Stimulated activated CD4-positive, alpha-beta T cell treated with anti-CD3 and anti-CD28 coated beads, Interleukin-15, amount 100 ng/mL, for 24 hours (primary cell): ENCODE data around the gene SPACA9.

ENCODE experiments used
- DNase-seq: peaks from one replicate; pipeline ENCODE4 v3.0.0-alpha.2; 2020

SPACA9 gene

DNA sequence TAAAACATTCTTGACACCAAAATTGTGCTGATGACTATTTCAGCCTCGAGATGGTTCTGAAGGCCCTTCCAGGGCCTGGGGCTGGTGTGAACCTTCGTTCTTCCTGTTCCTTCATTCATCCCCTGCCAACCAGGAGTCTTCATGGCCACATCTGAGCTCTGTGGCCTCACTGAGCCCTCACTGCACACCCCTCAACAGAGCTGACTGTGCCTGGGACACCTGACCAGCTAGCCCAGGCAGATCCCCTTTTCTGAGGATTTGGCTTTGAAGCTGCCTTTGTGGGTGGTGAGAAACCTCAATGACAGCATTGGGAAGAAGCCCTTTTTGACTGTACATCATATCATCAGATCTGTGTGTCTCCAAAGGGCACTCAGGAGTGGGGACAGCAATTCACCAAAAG is 14.4 kb upstream of the SPACA9 start:
- no peak for DNase-seq

DNA sequence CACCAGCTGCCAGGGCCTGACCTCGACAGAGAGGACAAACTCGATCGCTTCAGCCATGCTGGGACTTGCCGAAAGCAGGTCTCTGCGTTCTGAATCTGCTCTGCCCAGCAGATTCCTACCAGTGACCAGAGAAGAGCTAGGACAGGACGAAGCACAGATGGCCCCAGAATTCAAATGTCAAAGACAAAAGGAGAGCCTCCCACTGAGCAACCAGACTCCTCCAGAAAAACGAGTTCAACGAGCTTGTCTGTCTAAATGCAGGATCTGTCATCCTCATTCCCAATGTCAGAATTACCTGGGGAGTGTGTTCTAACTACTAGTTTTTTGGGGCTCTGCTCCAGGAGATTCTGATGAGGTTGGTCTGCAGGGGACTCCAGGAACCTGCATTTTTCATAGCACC is 14.0 kb upstream of the SPACA9 start:
- DNase-seq = no peak

DNA sequence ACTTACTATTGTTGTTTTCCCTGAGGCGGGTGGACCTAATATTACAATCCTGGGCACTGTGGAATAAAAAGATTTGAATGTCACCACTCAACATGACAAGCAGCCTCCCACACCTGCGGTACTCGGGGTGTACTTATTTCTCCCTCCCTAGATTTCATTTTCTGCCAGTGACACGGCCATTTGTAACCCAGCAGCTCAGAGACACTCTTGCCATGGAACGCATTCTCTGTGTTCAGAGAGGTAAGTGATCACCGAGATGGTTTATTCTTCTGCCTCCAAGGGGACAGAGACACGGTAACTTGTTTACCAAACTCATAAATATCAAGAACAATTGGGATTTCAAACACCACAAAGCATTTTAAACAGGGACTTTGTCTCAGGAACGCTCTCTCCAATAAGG is 11.8 kb upstream of the SPACA9 start:
- no peak for DNase-seq

DNA sequence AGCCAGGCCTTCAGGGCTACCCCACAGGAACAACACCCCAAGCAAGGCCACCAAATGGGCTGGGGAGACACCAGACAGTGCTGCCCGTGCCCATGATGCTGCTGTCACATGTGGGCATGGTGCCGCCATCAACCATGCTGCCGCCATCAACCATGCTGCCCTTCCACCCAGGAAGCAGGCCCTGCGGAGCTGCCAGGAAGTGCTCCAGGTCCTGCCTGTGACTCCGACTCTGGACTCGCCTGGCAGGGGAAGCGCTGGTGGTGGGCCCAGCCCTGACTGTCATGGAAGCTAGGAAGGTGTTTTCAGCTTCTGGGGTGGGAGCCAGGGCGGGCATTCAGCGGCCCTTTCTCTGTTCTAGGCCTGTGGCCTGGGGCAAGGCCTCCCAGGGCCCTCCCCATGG is 9.4 kb upstream of the SPACA9 start:
- no peak for DNase-seq

DNA sequence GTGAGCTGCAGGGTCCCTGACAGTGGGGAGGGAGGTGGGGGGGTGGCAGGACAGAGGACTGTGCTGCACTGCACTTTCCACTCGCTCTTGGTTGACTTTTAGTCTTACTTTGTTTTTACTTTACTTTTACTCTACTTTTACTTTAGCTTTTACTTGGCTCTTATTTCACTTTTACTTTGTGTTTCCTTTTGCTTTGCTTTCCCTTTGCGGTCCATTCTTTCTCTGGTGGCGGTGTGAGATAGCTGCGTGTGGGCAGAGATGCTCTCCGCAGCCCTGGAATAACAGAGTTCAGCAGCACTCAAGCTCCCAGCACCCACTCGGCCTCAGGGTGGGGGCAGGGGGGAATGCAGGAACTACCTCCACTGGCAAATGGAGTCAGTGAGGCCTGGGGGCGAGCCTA is 5.3 kb upstream of the SPACA9 start:
- peak; percentile 35 for DNase-seq

DNA sequence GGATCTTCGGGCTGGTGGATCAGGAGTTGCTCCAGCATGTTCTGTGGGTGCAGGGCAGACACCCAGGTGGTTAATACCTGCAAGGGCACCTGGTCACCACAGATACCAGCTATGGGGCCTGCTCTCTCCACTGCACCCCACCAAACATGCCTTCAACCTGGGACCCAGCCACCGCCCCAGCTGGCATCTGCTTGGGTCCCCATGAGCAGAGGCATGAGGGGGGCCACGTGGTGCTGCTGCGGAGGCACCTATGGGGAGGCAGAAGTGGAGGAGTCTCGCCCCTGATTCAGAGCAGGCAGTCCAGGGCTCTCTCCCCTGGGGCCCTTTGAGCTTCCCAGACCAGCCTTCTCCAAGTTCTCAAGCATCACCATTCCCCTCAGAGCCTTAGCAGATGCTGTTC is 3.5 kb upstream of the SPACA9 start:
- no peak for DNase-seq

DNA sequence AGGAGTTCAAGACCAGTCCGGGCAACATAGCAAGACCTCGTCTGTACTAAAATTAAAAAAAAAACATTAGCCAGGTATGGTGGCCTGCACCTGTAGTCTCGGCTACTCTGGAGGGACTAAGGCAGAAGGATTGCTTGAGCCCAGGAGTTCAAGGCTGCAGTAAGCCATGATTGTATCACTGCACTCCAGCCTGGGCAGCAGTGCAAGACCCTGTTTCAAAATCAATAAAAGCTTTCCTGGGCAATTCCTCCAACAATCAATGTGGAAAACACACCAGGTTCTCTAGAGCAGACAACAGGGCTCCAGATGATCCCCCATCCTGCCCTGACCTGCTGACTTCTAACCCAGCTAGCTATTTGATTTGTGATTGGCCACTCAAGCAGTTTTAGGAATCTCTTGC is 1.8 kb upstream of the SPACA9 start:
- no peak for DNase-seq

DNA sequence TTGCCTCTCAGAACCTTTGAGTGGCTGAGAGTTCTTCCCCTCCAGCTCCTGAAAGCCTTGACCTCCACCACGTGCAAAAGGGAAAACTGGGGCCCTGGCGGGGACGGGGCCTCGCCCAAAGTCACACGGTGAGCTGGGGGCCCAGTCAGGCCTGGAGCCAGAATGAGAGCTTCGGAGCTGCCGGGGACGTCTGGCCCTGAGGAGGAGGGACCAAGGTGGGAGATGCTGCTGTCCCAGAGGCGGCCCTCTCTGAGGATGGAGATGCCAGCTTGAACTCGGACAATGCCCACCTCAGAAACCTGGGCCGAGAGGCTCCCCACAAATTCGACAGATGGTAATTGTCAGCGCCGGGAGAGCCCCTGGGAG is 1.3 kb upstream of the SPACA9 start:
- no peak for DNase-seq

DNA sequence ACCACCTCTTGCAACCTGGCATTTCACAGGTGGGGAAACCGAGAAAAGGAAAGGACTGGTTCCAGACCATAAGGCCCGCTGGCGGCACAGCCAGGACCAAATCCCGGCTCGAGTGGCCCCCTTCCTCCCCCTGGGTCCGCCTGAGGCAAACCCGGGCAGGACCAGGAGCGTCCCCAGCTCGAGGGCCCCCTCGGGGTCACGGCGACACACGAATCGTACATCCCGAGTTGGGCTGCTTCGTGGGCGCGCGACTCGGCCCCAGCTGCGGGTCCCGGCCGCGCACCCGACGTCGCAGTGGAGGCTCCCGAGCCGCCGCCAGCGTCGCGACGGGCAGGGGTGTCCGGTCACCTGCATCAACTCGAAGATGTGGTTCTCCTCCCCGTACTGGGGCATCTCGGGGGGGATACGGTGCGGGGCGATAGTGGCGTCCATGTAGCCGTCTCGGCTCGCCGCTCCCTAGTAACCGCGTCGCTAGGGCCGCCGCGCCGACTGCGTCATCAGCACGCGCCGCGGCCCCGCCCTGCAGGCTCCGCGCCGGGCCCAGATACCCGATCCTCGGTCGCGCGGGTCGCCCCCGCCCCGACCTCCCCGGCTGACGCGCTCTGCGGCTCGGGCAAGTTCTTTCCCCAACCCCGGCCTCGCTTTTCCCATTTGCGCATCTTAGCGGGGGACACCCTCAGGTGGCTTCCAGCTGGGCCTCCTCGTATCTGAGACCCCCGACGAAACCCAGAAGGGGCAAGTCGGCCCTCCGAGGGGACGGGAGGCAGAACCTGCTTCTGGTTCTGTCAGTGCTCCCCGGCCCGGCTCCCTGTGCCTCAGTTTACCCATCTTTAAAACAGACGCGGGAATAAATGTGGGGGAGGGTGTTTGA is 639 bp upstream of the SPACA9 start, which contains the start of gene AK8:
Gene AK8 (minus strand): TSS at position 461 of the 871 bp plus-strand sequence. CDS start 29 bp downstream, at position 432.
- DNase-seq = peak; percentile 81

DNA sequence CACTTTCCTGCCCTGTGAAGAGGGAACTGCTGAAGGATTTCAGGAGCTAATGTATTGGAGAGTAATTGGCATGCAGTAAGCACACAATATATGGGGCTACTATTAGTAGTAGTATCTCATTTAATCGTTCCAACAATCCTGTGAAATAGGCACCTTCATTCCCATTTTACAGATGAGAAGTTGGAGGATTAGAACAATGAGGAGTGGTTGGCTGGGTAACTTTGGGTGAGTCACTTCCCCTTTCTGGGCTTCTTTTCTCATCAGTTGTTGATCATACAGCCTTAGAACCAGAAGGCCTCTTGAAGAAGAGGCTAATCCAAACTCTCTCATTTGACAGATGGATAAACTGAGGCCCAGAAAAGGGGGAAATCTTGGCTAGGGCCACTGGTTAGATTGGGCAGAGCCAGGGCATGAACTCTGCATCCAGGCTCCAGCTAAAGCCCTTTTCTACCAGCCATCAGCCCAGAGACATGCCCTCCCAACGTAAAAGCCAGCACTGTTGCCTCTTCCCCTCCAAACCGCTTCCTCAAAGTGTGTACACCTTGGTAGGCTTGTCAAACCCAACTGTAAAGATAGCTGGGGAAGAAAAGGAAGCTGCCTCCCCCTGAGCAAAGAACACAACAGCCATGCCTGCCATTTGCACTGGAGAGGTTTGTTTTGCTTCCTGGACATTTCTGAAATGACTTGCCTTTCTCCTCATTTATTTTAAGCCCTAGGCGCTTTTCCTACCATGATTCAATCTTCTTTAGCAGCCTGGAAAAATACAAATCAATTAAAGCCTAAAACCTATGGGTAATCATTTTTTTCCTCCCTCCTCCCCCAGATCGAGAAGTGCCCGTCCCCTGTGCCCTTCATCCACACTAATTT is 992 bp downstream of the SPACA9 start:
- no peak for DNase-seq

DNA sequence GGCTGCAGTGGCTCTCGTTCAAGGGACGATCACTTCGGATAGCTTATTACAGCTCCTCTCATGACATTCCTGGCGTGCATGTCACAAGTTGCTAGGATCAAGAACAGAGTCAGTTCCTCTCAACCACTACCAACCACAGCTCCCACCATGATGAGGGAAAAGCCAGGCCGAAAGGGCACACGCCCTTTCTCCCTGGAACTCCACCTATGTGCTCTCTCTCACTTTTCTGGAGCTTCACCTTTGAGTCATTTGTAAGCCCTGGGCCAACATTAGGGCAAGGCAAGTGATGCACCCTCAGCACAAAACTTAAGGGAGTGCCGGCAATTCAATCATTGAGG is 1.6 kb downstream of the SPACA9 start:
- no peak for DNase-seq

DNA sequence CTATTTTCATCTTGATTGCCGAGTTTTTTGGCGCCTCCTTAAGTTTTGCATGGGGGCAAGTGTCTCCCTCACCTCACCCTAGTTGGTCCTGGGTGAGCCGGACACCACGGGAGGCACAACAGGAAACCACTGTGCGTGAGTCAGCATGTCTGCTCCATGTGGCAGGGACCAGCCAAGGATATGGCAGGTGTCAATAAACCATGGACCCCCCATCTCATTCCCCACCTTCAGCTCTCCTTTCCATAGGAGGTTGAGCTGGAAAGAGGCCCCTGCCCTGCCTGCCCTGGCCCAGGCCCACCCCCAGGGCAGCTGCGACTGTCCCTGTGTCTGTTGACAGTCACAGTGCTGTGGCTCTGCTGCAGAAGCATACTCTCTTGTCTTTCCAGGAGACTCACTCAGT is 3.1 kb downstream of the SPACA9 start:
- DNase-seq = no peak

DNA sequence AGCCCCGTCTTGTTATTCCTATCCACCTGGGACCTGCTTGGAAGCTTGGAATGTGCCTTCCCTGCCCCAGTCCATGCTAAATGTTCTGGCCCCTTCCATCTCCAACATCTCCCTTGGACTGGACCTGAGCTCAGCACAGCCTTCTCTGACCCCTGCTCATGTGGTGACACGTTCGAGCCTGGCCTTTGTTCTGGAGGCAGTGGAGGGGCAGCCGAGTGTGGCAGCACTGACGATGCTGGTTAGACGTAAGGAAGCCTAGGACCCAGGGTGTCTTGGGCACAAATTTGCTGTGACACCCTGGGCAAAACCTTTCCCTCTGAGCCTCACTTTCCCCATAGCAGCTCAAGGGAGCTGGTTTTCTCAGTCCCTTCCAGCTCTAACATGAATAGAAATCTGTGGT is 3.9 kb downstream of the SPACA9 start:
- DNase-seq = no peak

DNA sequence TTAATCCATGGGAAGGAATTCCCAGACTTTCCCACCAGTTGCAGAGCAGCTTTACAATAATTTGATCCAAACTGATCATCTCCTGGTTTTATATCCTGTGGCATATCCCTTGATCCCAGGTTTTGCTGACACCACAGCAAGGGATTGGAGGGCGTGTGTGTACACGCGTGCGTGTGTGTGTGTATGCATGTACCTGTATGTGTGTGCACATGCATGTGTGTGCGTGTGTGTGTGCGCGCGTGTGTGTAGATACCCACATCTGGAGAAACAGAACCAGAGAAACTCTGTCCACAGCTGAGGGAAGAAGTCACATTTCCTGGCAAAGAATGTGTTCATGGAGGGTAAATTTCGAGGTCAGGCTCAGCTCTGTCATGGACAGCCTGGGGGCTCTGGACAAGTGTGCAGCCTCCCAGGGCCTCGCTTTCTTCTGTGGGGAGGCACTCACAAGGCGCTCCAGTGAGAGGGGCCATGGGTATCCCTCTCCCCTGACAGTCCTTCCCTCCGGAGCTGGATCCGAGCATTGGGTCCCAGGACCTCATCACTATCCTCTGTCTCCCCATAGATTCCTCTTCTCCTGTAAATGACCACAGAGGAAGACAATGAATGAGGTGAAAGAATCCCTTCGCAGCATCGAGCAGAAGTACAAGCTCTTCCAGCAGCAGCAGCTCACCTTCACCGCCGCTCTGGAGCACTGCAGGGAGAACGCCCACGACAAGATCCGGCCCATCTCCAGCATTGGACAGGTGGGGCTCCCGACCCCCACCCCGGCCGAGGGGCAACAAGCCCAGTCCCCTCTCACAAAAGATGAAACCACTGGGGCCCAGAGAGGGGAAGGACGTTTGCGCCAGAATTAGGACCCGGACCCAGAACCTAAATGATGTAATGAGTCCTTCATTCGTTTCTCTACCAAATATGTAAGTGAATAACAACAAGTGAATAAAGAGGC is 4.9 kb downstream of the SPACA9 start:
- DNase-seq = no peak

DNA sequence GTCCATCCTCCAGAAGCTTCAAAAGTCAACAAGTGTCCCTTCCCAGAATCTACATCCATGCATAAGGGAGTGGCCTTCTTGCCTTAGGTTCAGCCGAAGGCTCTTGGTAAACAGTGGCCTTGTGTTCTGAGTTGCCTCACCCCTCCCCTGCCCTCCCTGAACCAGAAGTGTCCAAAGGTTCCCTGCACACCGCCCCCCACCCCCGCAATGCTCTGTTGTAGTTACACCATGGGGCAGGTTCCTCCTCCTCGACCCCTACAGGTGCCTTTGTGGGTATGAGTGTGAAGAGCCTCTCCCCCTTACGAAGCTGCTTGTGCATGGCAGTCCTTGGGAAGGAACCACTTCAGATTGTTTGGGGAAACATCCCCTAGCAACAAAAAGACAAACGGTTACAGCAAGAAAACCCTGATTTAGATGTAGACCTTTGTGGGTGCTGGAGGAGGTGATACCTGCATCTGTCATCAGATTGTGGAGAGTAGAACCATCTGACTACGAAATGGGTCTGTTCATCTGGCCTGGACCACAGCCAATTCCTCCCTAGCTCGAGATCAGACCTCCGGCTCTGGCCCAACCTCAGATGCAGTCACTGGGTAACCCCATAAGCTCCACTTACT is 7.1 kb downstream of the SPACA9 start:
- DNase-seq = no peak

DNA sequence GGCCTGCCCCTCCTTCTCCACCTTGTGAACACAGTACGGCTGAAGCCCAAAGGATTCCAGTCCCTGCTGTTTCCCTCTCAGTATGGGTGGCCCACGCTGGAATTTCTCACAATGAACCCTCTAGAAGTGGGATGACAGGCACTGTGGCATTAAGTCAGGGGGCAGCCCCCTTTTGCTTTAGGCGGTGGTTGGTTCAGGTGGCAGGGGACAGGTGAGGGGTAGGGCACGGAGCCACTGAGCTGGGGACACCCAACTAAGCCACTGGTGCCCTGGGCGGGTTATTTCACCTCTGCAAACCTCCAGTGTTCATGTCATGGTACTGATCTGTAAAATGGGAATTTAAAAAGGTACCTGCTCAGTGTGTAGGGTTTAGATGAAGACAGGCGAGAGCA is 7.6 kb downstream of the SPACA9 start:
- no peak for DNase-seq

DNA sequence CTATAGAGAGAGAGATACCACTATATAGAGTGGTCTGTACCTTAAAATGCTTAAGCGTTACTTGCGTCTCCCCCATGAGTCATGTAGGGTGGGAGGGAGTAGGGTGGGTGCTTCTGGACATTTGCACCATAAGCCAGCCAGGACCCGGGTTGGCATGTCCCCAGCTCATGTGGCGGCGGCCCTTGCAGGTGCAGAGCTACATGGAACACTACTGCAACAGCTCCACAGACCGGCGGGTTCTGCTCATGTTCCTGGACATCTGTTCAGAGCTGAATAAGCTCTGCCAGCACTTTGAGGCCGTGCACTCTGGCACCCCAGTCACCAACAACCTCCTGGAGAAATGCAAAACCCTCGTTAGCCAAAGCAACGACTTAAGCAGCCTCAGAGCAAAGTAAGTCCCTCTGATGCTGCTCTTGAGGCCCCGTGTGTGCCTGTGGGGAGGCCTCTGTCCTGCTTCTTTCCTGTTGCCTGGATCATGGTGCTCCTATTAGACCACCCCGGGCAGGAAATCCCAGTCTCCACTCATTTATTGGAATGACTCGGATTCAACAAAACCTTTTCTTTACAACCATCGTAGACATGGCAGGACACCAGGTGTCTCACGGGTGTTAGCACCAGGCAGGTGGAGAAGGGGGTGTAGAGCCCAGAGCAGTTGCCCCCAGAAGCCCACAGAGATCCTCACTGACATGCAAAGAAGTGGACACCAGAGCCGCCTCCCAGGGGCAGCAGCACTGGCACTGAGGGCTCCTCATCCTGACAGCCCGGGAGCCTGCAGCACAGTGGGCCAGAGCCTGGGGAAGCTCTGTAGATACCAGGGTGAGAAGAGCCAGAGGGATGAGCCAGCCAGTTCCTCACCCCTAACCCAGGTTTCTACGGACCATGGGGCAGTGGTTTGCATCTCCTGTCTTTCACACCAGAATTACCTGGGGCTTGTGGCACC is 8.8 kb downstream of the SPACA9 start:
- no peak for DNase-seq

DNA sequence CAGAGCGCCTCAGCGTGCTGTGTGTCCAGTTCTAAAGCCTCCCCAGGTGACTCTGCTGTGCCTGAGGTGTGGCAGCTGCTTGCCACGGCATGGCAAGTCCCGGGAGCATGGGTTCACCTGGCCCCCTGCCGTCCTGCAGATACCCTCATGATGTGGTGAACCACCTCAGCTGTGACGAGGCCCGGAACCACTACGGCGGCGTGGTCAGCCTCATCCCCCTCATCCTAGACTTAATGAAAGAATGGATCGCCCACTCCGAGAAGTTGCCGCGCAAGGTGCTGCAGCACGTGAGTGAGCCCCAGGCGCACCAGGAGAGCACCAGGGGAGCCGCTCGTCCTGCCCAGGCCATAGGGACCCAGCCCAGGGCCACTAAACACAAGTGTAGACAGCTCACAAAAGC is 9.5 kb downstream of the SPACA9 start:
- no peak for DNase-seq

DNA sequence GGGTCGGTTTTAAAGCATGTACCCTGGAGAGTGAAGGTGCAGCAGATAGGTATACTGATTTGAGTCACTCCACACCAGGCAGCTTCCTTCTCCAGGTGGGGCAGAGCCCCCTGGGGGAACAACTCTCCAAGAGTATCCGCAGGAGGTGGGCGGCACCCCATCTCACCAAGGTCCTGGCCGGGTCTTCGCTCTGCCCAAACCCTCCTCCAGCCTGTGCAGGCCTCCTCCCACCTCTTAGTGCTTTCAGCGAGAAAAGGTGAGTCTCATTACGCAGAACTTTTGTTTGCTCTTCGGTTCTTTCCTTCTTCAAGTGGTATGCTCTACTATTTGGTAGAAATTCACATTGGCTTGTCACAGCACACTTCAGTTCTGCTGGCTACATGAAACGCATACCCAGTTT is 13.7 kb downstream of the SPACA9 start:
- DNase-seq = no peak

DNA sequence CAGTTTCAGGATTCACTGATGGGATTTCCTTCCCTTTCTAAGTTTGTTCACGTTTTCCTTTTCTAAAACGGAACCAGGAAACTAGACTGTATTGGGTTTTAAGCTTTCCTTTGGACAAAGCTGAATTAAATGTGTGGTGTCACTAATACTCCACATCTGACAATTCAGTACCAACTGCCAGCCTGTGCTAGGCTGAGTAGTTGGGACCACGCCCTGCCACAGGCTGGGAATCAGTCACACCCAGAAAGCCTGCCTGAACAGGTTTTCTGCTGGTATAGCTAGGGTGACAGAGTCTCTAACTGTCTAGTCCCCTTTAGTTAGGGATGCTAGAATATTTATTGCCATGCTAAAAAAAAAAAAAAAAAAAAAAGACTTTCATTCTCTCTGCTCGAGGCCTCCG is 15.6 kb downstream of the SPACA9 start:
- no peak for DNase-seq
